A673 (cell line): Measurements from ENCODE around the gene SNTB2. TPM values are rescaled to one million over a fixed set of nuclear protein-coding genes. Genes with fewer than 3 reads are reported as not detected.

Source experiments
- BruUV-seq: library from RNA; stranded (reverse); fragments of 400-500 nt; replicated peaks from 2 replicates; lab custom pipeline; 2021; lab: Mats Ljungman, UMichigan
- CTCF ChIA-PET: fragments of 300-600 bp; sonication (Branson Sonifier 250); formaldehyde crosslinking; loops from one replicate; lab custom pipeline; 2022; ENCODE audit warnings: antibody characterized with exemption; lab: Charles Lee
- POLR2A ChIA-PET: fragments of 300-600 bp; sonication (Branson Sonifier 250); formaldehyde crosslinking; loops from one replicate; lab custom pipeline; 2022; ENCODE audit warnings: antibody characterized with exemption; ENCODE audit not compliant: low non-redundant PET; lab: Charles Lee
- DNase-seq: peaks from one replicate; pipeline ENCODE4 v3.0.0-alpha.2; 2015; ENCODE audit warnings: low spot score
- H3K27ac ChIP-seq: fragments of 200-600 bp; sonication (generic); 2 replicates; pipeline ENCODE4 v1.5.1; 2016; ENCODE audit warnings: mixed run types, low read depth, mild to moderate bottlenecking, mixed read lengths, antibody characterized with exemption, low read length; ENCODE audit not compliant: poor library complexity, severe bottlenecking
- H3K27me3 ChIP-seq: fragments of 200-600 bp; sonication (generic); replicated peaks from 2 replicates; pipeline ENCODE4 v1.6.1; 2017; ENCODE audit warnings: mixed run types, low read depth, mild to moderate bottlenecking, mixed read lengths, antibody characterized with exemption, low read length; ENCODE audit not compliant: insufficient read depth, poor library complexity
- H3K36me3 ChIP-seq: fragments of 200-600 bp; sonication (generic); 2 replicates; pipeline ENCODE4 v1.6.1; 2016; ENCODE audit warnings: mixed run types, mild to moderate bottlenecking, mixed read lengths, antibody characterized with exemption, low read length; ENCODE audit not compliant: insufficient read depth, poor library complexity, severe bottlenecking
- H3K4me1 ChIP-seq: fragments of 200-600 bp; sonication (generic); 2 replicates; pipeline ENCODE4 v1.6.1; 2017; ENCODE audit warnings: mixed run types, mild to moderate bottlenecking, mixed read lengths, antibody characterized with exemption, low read length; ENCODE audit not compliant: insufficient read depth, poor library complexity, severe bottlenecking
- H3K4me3 ChIP-seq: fragments of 200-600 bp; sonication (generic); 2 replicates; pipeline ENCODE4 v1.5.1; 2016; ENCODE audit warnings: low read depth, mixed run types, mild to moderate bottlenecking, mixed read lengths, low read length; ENCODE audit not compliant: poor library complexity, severe bottlenecking
- H3K9me3 ChIP-seq: fragments of 200-600 bp; sonication (generic); 2 replicates; pipeline ENCODE4 v1.6.1; 2016; ENCODE audit warnings: mixed run types, low read depth, mild to moderate bottlenecking, mixed read lengths, antibody characterized with exemption, low read length; ENCODE audit not compliant: poor library complexity, severe bottlenecking
- CTCF ChIP-seq: fragments of 300-800, 200-600 bp; sonication (generic); conservative IDR thresholded peaks from 2 replicates; pipeline ENCODE4 v1.5.1; 2017; ENCODE audit warnings: low read depth, mild to moderate bottlenecking, antibody characterized with exemption, low read length, moderate library complexity, mixed read lengths
- EZH2 ChIP-seq: fragments of 200-600 bp; sonication (generic); IDR thresholded peaks from 2 replicates; pipeline ENCODE4 v1.6.1; 2017; ENCODE audit warnings: borderline replicate concordance, low read depth, mild to moderate bottlenecking, mixed read lengths, antibody characterized with exemption, low read length; ENCODE audit not compliant: poor library complexity, severe bottlenecking
- intact Hi-C: fragments of 100-400 bp; cut with micrococcal nuclease; formaldehyde crosslinking; loops from one replicate; pipeline ENCODE4 v1.10.0; 2022; ENCODE audit not compliant: unreplicated experiment
- total RNA-seq: library from RNA; stranded (reverse); gene quantifications from 2 replicates; pipeline ENCODE4 v1.2.3, GENCODE V29; 2021

Gene SNTB2
- total RNA-seq, 1 experiment from 2014 or later: 49.3 TPM

DNA sequence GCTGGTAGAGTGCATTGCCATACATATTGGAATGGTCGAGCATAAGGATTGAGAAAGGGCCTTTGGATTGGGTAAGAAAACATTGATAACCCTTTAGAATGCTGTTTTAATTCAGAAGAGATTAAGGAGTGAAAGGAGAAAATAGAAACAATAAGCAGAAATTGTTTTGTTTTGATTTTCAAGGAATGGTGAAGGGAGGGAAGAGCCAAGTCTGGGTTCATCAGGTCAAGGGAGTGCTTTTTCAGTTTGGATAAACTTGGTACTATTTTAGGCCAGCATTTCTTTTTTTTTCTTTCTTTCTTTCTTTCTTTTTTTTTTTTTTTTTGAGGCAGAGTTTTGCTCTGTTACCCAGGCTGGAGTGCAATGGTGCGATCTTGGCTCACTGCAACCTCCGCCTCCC lies 50.3 kb downstream of the SNTB2 start:
- H3K27me3 ChIP-seq: no peaks in the 10 kb centered on the region
- ChIA-PET CTCF (no interaction called here), POLR2A (no interaction called here)
- H3K4me1 ChIP-seq: peaks cover 14% of the 10 kb centered on the region
- H3K36me3 ChIP-seq: no peaks in the 10 kb centered on the region
- H3K4me3 ChIP-seq: no peak overlapping the region
- DNase-seq: no peak
- BruUV-seq: no TSS peak
- H3K9me3 ChIP-seq: no peaks in the 10 kb centered on the region
- H3K27ac ChIP-seq: no peak overlapping the region
- TF ChIP-seq EZH2: no peak
- TF ChIP-seq CTCF: no peak
- intact Hi-C loops: no loop called here

DNA sequence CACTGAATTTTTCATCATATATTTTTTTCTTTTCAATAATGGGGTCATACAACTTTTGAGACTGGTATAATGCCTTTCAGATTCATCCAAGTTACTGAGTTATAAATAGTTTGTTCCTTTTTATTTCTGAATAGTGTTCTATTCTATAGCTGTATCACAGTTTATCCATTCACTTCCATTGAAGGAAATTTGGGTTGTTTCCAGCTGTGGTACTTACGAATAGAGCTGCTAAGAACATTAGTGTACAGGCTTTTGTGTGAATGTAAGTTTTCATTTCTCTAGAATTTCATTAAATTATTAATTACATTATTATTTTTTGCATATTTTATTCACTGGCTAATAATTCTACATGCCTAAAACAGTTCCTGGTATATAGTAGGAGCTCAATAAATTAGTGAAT lies 52.9 kb downstream of the SNTB2 start:
- no peak for DNase-seq
- BruUV-seq: no TSS peak
- CTCF ChIA-PET: no interaction called here
- POLR2A ChIA-PET: interaction anchor here (0.6 kb wide), 1 partner anchor 110 kb away, joined by 3 read pairs; no protein-coding TSS in a partner anchor
- Histone ChIP-seq H3K36me3 (no peaks in the 10 kb centered on the region), H3K4me1 (peaks cover 21% of the 10 kb centered on the region), H3K4me3 (no peak overlapping the region), H3K9me3 (no peaks in the 10 kb centered on the region), H3K27me3 (no peaks in the 10 kb centered on the region), H3K27ac (no peak overlapping the region)
- intact Hi-C loops: no loop called here
- TF ChIP-seq CTCF (no peak), EZH2 (no peak)

DNA sequence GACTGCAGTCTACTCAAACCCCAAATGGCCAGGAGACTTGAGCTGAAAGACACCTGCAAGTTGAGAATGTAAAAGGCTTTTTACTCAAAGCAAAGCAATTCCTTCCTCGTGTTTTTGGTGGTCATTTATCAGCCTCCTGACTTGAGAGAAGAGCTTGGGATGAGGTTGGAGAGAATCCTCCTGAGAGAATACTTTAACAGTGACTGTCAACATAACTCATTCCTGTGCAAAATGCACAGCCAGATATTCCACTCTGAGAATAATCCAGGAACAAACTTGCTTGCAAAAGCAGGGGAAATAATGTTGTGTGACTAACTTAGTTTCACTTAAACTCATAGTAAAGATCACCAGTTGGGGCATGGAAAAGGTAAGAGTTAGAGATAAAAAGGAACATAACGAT lies 53.4 kb downstream of the SNTB2 start:
- H3K4me1 ChIP-seq: peaks cover 21% of the 10 kb centered on the region
- TF ChIP-seq EZH2 (no peak), CTCF (no peak)
- no peak overlapping the region for H3K27ac ChIP-seq
- H3K9me3 ChIP-seq: no peaks in the 10 kb centered on the region
- CTCF ChIA-PET: no interaction called here
- DNase-seq: no peak
- intact Hi-C loops: no loop called here
- no peaks in the 10 kb centered on the region for H3K27me3 ChIP-seq
- no peak overlapping the region for H3K4me3 ChIP-seq
- BruUV-seq: no TSS peak
- peaks cover 2% of the 10 kb centered on the region for H3K36me3 ChIP-seq
- POLR2A ChIA-PET: interaction anchor here (0.6 kb wide), 1 partner anchor 111 kb away, joined by 3 read pairs; no protein-coding TSS in a partner anchor
